Activated T-cell treated with anti-CD3 and anti-CD28 coated beads for 4 hours (primary cell): Measurements from ENCODE around the gene PTPRN2.

Source experiments
- DNase-seq: peaks from one replicate; pipeline ENCODE4 v3.0.0-alpha.2; 2020

The PTPRN2 gene

DNA sequence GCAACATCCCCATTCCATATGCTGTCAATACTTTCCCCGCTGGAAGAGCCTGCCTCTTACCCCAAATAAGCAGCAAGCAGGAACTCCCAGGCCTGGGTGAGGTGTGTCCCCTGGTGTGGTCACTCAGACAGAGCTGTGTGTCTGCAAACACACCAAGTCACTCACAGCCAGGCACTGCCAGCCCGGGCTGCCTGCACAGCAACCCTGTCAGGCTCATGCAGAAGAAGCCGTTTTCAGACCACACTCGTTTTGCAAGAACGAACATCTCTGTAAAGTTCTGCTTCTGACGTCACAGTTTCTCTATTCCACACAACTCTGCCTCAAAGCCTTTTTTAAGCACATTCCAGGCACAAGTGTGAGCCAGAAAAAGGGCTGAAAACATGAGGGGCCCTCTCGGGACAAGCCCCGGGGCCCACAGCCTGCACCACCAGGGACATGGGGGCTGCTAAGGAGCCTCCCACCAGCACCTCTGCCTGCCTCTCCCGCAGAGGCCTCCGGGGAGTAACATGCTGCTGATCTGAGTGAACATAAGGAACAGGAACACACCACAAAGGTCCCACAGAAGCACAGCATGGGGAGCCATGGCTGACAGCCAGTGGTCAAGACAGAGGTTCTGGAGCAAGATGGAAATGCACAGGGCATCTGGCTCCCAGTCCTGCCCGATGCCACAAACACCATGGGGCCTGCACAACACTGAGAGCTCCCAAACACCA is 11.4 kb downstream of the PTPRN2 start:
- no peak for DNase-seq

DNA sequence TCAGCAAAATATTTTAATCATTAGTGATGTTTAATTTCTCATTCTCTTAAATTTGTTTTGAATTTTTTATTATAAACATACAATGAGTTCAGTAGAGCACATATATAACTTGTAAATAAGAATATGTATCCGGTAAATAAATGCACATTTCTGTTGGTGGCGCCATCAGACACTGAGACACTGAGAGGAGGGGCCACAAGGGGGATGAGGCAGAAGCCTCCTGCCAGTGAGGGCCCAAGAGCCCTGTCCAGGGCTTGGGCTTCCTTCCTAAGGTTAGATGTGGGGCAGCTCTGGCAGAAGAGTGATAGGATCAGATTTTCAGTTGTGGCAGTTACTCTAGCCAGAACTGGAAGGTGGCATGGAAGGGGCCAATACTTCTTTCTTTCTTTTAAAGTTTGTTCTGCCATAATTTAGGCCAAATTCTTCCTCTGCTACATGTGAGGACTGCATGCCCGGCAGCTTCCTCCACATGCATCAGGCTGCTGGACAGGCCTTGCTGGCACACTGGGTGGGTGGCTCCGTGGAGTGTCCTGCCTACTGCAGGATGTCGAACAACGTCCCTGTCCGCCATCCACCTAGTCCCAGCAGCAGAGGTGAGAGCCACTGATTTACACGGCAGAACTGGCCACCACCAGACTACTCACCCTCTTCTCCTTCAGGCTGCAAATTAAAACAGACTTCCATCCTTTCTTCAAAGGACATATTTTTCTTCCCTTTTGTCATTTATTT is 13.2 kb downstream of the PTPRN2 start:
- DNase-seq = no peak

DNA sequence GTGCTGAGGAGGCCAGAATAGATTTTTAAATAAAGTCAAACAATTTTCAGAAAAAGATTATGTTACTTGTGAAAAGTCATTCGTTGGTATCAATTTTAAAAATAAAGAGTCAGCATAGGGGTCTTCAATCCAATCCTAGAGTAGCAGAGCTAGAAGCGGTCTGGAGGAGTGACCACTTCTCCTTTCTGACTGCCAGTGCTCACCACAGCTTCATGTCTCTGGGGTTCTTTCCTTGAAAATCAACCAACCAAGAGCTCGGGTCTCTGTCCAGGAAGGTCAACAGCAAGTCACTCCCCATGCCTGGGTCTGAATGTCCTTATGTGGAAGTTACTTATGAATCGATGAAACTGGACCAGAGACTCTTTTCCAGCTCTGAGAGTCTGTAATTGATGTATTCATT is 14.3 kb downstream of the PTPRN2 start:
- DNase-seq = no peak

DNA sequence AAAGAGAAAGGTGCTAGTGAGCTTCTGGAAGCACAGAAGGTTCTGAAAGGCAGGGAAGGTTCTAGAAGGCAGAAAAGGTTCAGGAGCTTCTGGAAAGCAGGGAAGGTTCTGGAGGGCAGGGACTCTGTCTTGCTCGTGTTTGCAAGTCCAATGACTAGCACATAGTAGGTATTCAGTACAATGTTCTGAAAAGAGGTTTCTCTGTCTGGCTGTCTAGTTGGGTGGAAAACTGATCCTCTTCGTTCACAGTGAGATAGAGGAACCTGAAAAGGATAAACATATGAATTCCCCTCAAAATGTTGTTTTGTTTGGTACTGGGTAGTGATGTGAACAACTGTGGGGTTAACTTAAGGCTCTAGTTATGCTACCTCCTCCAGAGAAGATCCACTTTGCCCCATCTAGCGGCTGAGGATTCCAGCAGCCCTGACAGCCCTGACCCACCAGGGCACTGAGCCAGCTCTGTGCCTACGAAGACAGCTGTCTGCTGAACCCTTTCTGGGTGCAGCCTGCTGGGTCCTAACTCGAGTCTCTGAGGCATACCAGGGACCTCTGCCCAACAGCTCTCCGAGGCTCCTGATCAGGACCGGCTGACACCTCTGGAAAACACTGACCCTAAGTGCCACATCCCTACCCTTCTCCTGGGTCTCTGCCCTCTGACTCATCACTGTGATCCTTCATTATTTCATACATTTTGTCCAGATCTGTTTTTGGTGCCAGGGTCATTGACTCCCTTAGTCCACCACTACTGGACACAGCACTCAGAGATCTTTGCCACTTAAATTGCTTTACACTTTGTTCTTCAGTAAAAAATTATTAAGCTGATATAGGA is 15.4 kb downstream of the PTPRN2 start:
- DNase-seq = no peak

DNA sequence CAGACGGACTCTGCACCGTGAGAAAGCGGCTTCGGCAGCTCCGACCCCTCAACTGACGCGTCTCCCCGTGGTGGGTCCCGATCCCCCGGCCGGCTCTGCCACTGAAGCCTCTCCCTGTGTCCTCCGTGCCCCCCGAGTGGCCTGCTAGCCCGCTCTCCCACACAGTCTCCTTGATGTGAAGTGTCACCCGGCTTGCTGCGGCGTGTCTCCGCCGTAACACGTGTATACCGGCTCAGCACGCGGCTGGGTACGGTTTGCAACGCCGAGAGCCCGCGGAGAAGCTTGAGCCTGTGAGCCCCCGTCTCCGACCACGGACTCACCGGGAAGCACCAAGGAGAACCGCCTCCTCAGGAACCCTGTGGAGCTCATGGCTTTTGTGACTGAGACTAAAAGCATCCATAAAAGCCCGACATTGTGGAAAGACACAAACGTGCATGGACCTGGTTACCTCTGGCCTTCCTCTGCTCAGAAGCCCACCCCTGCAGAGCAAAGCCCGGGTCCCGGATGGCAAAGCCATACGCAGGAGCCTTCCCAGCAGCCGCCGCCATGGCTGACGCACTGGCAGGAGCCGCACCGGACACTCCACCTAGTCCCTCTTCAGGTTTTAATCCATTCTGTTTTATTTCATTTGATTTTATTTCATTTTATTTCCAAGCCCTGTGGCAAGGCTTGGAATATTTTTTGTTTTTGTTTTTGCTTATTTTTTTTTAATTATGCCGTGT is 17.0 kb downstream of the PTPRN2 start:
- DNase-seq = no peak

DNA sequence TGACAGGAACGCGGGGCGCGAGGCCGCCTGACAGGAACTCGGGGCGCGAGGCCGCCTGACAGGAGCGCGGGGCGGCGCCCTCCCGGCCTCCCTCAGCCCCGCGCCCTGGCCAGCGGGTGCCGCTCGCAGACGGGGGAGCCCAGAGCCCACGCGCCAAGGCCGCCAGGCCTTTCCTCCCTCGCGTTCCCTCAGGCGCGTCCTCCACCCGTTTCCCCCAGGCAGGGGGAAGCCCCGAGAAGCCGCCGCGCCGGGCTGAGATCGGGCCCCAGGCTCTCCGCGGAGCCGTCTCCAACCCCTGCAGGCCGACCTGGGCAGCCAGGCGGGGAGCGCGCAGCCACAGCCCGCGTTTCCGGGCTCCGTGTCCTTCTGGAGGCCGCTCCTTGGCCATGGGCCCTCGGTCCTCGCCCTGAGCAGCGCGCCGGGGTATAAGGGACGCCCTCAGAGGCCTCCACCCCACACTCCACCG is 17.7 kb downstream of the PTPRN2 start:
- DNase-seq = no peak

DNA sequence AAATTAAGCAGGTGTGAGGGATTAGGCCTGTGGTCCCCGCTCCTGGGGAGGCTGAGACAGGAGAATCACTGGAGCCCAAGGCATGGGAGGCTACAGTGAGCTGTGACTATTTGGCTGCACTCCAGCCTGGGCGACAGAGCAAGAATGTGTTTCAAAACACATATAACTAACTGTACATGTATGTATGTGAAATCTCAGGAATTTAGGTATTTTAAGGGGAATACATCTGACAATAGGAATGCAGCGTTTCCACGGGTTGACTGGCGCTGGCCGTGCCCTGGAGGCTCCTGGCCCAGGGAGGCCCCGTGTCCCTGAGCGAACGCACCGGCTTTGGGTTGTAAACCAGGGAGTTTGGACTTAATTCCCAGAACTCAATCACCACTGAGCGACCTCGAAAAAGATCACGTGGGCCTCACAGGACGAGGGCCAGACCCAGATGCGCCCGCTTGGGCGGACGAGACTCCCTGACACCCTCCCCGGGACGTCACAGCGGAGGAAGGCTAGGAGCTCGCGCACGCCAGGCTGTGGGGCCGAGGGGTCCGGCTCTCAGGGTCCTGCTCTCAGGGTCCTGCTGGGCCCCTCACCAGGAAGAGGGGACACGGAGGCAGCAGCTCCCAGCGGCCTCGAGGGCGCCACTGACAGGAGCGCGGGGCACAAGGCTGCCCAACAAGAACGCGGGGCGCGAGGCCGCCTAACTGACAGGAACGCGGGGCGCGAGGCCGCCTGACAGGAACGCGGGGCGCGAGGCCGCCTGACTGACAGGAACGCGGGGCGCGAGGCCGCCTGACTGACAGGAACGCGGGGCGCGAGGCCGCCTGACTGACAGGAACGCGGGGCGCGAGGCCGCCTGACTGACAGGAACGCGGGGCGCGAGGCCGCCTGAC is 18.4 kb downstream of the PTPRN2 start:
- no peak for DNase-seq

DNA sequence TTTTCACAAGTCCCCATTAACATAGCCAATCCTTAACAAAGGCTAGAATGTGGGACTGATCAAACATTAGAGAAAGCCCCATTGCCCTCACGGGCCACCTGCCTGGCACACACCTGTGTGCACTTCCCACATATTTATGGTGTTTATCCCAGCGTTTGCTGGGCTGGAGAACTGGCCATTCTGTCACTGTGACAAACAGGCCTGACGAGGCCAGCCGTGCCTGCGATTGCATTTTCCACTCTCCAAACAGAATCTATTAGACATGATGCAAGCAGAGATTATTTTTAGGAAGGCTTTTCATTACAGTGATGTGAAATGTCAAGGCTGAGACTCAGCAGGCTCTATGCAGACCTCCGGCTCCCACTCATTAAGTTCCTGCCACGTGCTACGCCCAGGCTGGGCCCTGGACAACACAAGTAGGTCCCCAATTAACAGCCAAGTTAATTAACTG is 20.4 kb downstream of the PTPRN2 start:
- DNase-seq = no peak

DNA sequence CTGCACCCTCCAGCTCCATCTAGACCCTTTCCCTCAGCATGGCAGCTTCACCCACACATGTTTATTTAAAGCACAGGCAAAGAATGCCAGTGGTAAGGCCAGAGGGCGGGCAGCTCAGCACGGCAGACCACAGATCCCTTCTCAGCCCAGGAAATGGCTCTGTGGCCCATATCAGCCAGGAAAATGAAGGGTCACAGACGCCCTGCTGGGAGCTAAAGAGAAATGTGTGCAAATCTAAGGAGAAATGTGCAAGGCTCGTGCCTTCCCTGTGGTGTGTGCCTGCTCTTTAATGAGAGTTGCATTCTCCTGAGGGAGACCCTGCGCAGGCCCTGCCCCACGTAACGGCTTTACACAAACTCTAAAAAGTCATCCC is 23.0 kb downstream of the PTPRN2 start:
- DNase-seq = no peak

DNA sequence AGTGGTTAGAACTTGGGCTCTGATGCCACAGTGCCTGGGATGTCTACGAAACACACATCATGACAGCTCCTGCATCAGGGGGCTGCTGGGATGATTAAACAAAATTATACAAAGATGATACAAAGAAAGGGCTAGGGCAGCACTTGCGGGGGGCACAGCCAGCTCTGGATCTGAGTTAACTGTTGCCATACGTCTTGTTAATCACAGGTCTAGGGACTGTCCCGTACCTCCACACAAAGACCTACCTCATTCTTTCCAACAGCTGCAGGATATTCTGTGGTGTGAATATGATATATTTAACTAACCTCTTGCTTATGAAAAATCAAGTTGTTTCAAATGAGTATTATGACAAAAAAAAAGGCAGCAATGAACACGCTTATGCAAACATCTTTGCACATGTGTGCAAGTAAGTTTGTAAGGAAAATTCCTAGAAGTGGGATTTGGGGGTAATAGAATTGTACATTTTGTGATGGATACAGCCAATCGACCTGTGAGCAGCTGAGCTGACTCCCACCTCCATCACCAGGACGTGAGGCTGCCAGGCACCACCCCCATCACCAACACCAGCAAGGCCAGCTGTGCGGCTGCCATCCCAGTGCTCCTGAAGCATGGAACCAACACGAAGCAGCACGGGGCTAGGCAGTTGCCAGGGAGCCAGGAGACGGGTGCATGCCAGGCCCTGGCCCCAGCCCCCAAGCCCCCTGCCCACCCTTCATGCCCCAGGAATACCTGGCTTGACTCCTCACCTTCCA is 23.5 kb downstream of the PTPRN2 start:
- DNase-seq = no peak

DNA sequence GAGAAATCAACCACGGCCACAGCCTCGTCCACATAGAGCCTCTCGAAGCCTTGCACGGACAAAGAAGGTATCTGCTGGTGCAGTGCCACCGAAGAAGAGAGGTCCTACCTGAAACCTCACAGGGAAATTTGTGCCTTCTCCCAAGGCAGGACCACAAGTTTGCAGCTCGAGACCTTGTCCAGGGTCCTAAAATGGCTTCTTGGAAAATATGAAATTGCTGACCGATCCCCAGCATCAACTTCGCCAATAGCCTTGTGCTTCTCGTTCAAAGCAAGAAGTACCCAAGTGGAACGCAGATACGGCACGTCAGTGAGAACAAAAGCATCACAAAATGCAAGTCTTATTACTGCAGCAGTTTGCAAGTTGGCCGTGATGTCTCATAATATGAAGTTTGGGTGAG is 24.6 kb downstream of the PTPRN2 start:
- DNase-seq = no peak

DNA sequence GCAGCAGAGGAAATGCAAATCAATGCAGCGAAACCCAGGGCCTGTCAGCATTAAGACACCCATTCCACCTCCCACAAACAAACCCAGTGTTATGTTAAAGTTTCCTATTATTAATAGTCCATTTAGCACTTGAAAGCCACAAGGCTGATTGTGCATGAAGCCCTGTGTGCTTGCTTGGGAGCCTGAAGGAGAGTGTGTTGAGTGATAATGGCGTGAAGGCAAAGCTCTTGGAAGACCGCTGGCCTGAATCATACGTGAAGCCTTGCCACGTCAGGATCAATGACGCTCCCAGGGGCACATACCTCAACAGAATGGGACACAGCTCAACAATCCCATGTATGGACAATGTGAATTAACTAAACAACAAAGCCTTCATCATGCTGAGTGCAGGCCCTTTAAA is 25.1 kb downstream of the PTPRN2 start:
- no peak for DNase-seq

DNA sequence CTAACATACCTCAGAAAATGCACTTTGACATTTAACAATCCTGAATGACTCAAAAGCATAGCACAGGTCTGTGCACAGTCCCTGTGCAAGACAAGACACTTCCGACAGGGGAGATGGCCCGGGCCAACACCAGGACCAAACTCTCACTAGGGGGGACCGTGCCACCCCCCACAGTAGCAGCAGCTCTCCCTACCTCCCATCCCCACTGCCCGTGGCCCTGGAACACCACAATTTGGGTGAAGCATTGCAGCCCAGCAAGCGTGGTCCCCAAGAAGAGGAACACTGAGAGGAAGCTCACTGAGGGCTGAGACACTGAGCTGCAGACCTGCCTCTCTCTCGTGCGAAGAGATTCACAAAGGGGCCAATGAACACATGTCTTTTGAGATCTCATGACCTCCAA is 26.0 kb downstream of the PTPRN2 start:
- DNase-seq = no peak

DNA sequence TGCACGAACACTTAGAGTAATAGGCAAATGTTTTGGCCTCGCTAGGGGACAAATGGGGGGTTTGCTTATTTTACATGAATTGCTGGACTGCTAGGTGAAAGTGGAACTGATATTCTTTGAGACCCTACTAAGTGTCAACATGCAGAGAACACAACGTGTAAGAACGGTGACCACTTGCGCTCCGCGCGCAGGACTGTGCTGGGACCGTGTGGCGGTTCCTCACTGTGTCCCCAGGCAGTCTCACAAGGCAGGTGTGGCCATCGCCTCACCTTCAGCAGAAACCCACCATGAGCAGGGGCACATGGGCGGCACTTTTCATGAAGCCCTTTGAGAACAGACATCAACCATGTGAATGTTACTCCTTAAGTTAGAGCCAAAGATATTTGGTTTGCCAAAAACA is 27.2 kb downstream of the PTPRN2 start:
- no peak for DNase-seq

DNA sequence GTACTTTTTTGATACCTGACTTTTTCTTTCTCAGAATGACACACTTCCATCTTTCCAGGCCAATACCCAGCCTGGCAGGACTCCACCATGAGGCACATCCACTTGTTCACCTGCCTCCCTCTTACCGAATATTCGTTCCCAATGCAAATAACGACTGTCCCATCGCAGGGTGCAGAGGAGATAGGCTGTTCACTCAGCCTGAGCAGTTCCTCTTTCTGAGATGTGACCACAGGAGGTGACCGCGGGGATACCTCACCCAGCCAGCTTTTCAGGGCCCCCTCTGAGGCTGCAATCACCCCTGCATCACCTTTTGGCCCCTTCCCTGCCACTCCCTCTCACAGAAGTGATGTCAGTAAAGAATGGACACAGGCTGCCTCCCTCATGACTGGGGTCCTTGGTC is 28.3 kb downstream of the PTPRN2 start:
- no peak for DNase-seq

DNA sequence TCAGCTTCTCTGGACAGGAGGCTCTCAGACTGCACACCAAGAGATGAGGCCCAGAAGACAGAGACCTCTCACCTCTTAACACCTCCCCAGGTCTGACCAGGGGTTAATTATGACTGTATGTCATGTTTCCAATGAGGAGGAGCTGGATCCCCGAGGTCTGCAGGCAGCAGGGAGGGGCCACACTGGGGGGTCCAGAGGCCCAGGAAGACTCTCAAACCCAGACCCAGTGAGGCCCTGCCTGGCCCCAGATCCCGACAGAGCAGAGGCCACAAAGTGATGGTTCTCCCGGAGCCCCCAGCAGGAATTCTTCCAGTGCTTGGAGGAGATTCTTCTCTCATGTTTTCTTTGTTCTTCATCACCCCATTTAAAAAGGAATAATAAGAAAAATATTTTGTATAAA is 28.8 kb downstream of the PTPRN2 start:
- DNase-seq = no peak

DNA sequence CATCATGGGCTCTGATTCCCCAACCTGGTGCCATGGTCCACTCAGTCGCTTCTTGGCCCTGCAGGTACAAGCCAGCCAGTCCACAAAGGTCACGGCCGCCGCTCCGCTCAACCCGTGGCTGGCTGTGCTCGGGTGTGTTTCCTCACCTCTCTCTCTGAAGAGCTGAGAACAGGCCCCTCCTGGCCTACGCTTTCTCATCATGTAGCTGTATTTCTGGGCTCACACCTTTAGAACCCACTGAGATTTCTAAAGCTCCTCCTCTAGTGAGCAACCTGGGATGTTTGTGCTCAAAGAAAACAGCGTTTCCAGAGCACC is 30.2 kb downstream of the PTPRN2 start:
- DNase-seq = no peak

DNA sequence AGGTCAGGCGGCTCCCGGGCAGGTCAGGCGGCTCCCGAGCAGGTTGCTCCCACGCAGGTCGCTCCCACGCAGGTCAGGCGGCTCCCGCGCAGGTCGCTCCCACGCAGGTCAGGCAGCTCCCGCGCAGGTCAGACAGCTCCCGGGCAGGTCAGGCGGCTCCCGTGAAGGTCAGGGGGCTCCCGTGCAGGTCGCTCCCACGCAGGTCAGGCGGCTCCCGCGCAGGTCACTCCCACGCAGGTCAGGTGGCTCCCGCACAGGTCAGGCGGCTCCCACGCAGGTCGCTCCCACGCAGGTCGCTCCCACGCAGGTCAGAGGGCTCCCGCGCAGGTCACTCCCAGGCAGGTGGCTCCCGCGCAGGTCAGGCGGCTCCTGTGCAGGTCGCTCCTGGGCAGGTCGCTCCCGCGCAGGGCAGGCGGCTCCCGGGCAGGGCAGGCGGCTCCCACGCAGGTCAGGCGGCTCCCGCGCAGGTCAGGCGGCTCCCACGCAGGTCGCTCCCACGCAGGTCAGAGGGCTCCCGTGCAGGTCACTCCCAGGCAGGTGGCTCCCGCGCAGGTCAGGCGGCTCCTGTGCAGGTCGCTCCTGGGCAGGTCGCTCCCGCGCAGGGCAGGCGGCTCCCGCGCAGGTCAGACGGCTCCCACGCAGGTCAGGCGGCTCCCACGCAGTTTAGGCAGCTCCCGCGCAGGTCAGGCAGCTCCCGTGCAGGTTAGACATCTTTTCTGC is 30.7 kb downstream of the PTPRN2 start:
- no peak for DNase-seq

DNA sequence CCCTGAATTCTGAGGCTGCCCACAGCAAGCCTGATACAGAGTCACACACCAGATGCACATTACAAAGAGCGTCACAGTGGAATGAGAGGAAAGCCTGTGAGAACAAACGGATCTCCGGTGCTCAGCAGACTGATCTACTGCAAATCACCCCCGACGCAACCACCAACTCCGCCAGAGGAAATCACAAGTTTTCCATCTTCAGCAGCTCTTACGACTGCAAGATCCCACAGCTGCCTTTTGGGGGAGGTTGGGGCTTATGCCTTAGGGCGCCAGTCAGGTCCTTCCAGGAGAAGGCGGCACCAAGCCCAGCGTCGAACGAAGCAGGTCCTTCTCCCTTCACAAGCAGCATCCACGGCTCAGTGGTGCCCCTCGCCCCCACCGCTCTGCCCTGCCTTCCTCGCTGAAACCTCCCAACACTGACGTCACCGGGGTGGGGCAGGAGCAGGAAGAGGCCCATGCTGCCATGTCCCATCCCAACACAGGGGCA is 32.5 kb downstream of the PTPRN2 start:
- DNase-seq = no peak

DNA sequence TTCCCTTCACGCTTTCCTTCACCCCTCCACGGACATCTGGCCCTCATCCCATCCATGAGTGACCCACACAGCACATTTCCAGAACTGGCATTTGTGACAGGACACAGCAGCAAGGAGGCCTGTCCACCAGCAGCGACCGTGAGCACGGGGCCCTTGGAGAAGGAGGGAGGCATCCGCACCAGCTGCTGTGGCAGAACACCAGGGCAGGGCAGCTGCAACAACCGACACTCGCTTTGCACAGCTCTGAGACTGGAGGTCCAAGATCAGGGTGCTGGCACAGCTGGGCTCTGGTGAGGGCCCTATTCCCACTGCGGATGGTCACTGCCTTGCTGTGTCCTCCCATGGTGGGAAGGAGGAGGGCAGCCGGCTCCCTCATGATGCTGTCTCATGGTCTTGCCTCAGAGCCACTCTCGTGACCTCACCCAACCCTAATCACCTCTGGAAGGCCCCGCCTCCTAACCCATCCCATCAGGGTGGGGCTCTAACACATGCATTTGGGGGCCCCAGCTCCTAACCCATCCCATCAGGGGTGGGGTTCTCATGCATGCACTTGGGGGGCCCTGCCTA is 36.7 kb downstream of the PTPRN2 start:
- DNase-seq = no peak
